Neural cell (in vitro differentiated cells): ENCODE measurements around the gene LRRC9. TPM values are rescaled to one million over a fixed set of nuclear protein-coding genes. Genes with fewer than 3 reads are reported as not detected.

ENCODE experiments used
- H2AFZ ChIP-seq: fragments of 200-600, 300-800 bp; sonication (generic), shearing (Covaris generic); 2 replicates; pipeline ENCODE4 v1.6.0; 2014; ENCODE audit warnings: low read depth, mild to moderate bottlenecking, antibody characterized with exemption, low read length, moderate library complexity
- H3F3A ChIP-seq: fragments of 200-600 bp; shearing (Covaris generic); 2 replicates; pipeline ENCODE4 v1.6.1; 2016; ENCODE audit warnings: mild to moderate bottlenecking, moderate library complexity, mixed read lengths, antibody characterized with exemption, low read length; ENCODE audit not compliant: insufficient read depth, poor library complexity, severe bottlenecking
- H3K27ac ChIP-seq: fragments of 200-600, 300-800 bp; sonication (generic), shearing (Covaris generic); 2 replicates; pipeline ENCODE4 v1.5.1; 2014; ENCODE audit warnings: mild to moderate bottlenecking, low read length, moderate library complexity
- H3K27me3 ChIP-seq: fragments of 300-800, 200-600 bp; sonication (generic), shearing (Covaris generic); 2 replicates; pipeline ENCODE4 v1.6.0; 2014; ENCODE audit warnings: mild to moderate bottlenecking, low read depth, low read length, moderate library complexity; ENCODE audit not compliant: insufficient read depth
- H3K36me3 ChIP-seq: fragments of 300-800, 200-600 bp; sonication (generic), shearing (Covaris generic); 2 replicates; pipeline ENCODE4 v1.5.1; 2014; ENCODE audit warnings: mild to moderate bottlenecking, antibody characterized with exemption, low read length, moderate library complexity; ENCODE audit not compliant: insufficient read depth
- H3K4me2 ChIP-seq: fragments of 300-800, 200-600 bp; sonication (generic), shearing (Covaris generic); 2 replicates; pipeline ENCODE4 v1.6.0; 2014; ENCODE audit warnings: mild to moderate bottlenecking, low read length
- H3K4me3 ChIP-seq: fragments of 300-800, 200-600 bp; sonication (generic), shearing (Covaris generic); 2 replicates; pipeline ENCODE4 v1.5.1; 2014; ENCODE audit warnings: mild to moderate bottlenecking, low read length, moderate library complexity
- H3K79me2 ChIP-seq: fragments of 200-600 bp; shearing (Covaris generic); replicated peaks from 2 replicates; pipeline ENCODE4 v1.6.0; 2014; ENCODE audit warnings: mild to moderate bottlenecking, low read length, moderate library complexity; ENCODE audit not compliant: insufficient read depth
- H3K9ac ChIP-seq: fragments of 300-800, 200-600 bp; sonication (generic), shearing (Covaris generic); 2 replicates; pipeline ENCODE4 v1.6.1; 2016; ENCODE audit warnings: mild to moderate bottlenecking, low read length, mixed read lengths
- H3K9me2 ChIP-seq: fragments of 200-600 bp; shearing (Covaris generic); 2 replicates; pipeline ENCODE4 v1.6.1; 2016; ENCODE audit warnings: mild to moderate bottlenecking, low read length, mixed read lengths; ENCODE audit not compliant: insufficient read depth
- H3K9me3 ChIP-seq: fragments of 200-600, 300-800 bp; sonication (generic), shearing (Covaris generic); 2 replicates; pipeline ENCODE4 v1.6.1; 2016; ENCODE audit warnings: mild to moderate bottlenecking, mixed run types, low read length, moderate library complexity, mixed read lengths
- H4K20me1 ChIP-seq: fragments of 200-600 bp; shearing (Covaris generic); 2 replicates; pipeline ENCODE4 v1.6.1; 2016; ENCODE audit warnings: mild to moderate bottlenecking, mixed run types; ENCODE audit not compliant: insufficient read depth
- CTCF ChIP-seq: fragments of 450-650 bp; IDR thresholded peaks from 2 replicates; pipeline ENCODE4 v1.5.1; 2014; ENCODE audit warnings: antibody characterized with exemption, mild to moderate bottlenecking, moderate library complexity; ENCODE audit not compliant: poor library complexity, severe bottlenecking
- EP300 ChIP-seq: fragments of 450-650 bp; conservative IDR thresholded peaks from 2 replicates; pipeline ENCODE4 v1.6.1; 2014; ENCODE audit warnings: antibody characterized with exemption, mild to moderate bottlenecking, moderate library complexity; ENCODE audit not compliant: poor library complexity, severe bottlenecking
- EZH2 ChIP-seq: fragments of 200-600, 300-800 bp; shearing (Covaris generic), sonication (generic); IDR thresholded peaks from 2 replicates; pipeline ENCODE4 v1.6.1; 2014; ENCODE audit warnings: antibody characterized with exemption, low read length, borderline replicate concordance, mild to moderate bottlenecking; ENCODE audit not compliant: insufficient read depth, poor library complexity, severe bottlenecking
- MXI1 ChIP-seq: fragments of 450-650 bp; conservative IDR thresholded peaks from 2 replicates; pipeline ENCODE4 v1.6.1; 2014; ENCODE audit warnings: antibody characterized with exemption, mild to moderate bottlenecking; ENCODE audit not compliant: poor library complexity, severe bottlenecking
- POLR2AphosphoS5 ChIP-seq: IDR thresholded peaks from 2 replicates; pipeline ENCODE4 v1.6.1; 2012
- RAD21 ChIP-seq: fragments of 450-650 bp; conservative IDR thresholded peaks from 2 replicates; pipeline ENCODE4 v1.6.1; 2014; ENCODE audit warnings: antibody characterized with exemption, mild to moderate bottlenecking, moderate library complexity
- REST ChIP-seq: IDR thresholded peaks from 2 replicates; pipeline ENCODE4 v1.6.1; 2012; ENCODE audit warnings: borderline replicate concordance
- SMC3 ChIP-seq: fragments of 450-650 bp; conservative IDR thresholded peaks from 2 replicates; pipeline ENCODE4 v1.6.1; 2014; ENCODE audit warnings: antibody characterized with exemption, mild to moderate bottlenecking, moderate library complexity; ENCODE audit not compliant: poor library complexity
- TAF1 ChIP-seq: IDR thresholded peaks from 2 replicates; pipeline ENCODE4 v1.6.1; 2012; ENCODE audit warnings: low read depth
- polyA plus RNA-seq: library from polyadenylated mRNA; depleted of rRNA; stranded (reverse); fragments of >200 nt; gene quantifications from 2 replicates; pipeline ENCODE4 v1.2.3, GENCODE V29; 2014

LRRC9 gene
- polyA plus RNA-seq, 1 donor from 2014 or later = 1.3 TPM

DNA sequence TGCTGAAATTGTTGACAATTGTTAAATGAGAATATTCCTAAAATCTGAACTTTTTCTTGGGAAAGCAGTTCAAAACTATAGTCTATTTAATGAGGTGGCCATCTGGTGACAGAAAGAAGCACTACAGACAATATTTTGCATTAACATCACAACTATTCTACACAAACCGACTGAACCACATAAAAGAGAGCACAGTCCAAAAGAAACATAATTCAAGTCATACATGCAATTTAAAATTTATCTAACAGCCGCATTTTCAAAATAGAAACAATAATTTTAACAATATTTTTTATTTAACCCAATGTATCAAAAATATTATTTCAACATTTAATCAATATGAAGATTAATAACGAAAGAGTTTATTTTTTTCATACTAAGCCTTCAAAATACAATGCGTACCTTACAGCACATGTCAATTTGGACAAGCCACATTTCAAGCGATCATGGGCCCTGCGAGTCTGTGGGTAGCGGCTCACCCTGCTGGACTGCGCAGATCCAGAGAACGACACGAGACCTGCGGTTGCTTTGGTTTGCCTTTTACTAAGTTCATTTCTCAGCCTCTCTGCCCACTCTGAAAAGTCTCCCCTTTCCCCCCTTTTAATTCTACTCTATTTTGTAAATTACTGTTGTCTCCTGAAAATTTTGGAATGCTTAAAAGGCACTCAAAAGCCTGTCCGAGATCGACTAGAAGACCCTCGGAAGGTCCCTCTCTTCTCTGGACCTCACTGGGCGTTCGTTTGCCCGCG, 947 bp upstream of the LRRC9 start:
- Histone ChIP-seq H3F3A (no peaks in the 10 kb centered on the region), H2AFZ (peak overlapping the region; percentile 65), H3K9me2 (no peaks in the 10 kb centered on the region), H3K27ac (peak overlapping the region; percentile 63), H3K9ac (peak overlapping the region; percentile 69), H3K27me3 (no peaks in the 10 kb centered on the region), H3K4me2 (peak overlapping the region; percentile 79), H3K9me3 (no peaks in the 10 kb centered on the region), H3K79me2 (peaks cover 13% of the 10 kb centered on the region), H3K4me3 (peak overlapping the region; percentile 84), H4K20me1 (no peaks in the 10 kb centered on the region), H3K36me3 (no peaks in the 10 kb centered on the region)
- TF ChIP-seq RAD21 (peak; percentile 78), SMC3 (peak; percentile 88), CTCF (peak; percentile 77), EZH2 (no peak)

- peak overlapping the region; percentile 45 for H3K4me2 ChIP-seq
- no peaks in the 10 kb centered on the region for H3K36me3 ChIP-seq
- peaks cover 13% of the 10 kb centered on the region for H3K79me2 ChIP-seq
- no peaks in the 10 kb centered on the region for H3K27me3 ChIP-seq
- H3K9me3 ChIP-seq = no peaks in the 10 kb centered on the region
- H3K27ac ChIP-seq = peak overlapping the region; percentile 61
- TF ChIP-seq REST (no peak), CTCF (no peak), EZH2 (no peak), SMC3 (no peak), MXI1 (no peak), RAD21 (no peak), TAF1 (no peak), POLR2AphosphoS5 (no peak), EP300 (no peak)
- peak overlapping the region; percentile 84 for H3K4me3 ChIP-seq
- peak overlapping the region; percentile 56 for H3K9ac ChIP-seq
- H3F3A ChIP-seq = no peaks in the 10 kb centered on the region
- H4K20me1 ChIP-seq = no peaks in the 10 kb centered on the region
- H2AFZ ChIP-seq = peak overlapping the region; percentile 30
- no peaks in the 10 kb centered on the region for H3K9me2 ChIP-seq
These were observed 387 bp downstream of the LRRC9 start for GRCh38 chr14:59920378-59920683.
